ENCODE results near the gene BAIAP2L2. TPM values are rescaled to one million over a fixed set of nuclear protein-coding genes. Genes with fewer than 3 reads are reported as not detected.

BAIAP2L2 gene
- total RNA-seq, 2 donors from 2014 or later = 0.14 to 5.5 TPM

DNA sequence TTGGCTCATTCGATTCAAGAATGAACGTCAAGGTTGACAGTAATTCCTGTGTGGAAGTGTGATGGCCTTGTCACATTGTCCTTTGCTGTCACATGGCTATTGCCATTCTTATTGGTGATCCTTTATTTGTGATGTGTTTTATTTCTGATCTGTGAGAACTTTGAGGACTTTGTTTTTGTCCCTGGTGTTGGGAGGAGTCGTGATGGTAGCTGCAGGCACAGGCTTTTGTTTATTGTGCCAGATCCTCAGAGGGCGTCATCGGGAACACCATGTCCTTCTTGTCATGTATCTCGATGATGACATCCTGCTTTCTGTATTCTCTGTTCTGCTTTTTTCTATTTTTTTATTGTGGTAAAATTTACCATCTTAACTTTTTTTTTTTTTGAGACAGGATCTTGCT is 47.7 kb downstream of the BAIAP2L2 start:
- intact Hi-C loops (cut with DNase I) = no loop called here
- DNase-seq (ENCODE audit: low spot score) = peak; percentile 83
- no peaks in the 10 kb centered on the region for H3K9me3 ChIP-seq
- TF ChIP-seq POLR2A (IDR thresholded peaks at IDR 0.05) (no peak), POLR2AphosphoS5 (IDR thresholded peaks at IDR 0.05) (peak; percentile 95)
- TF ChIP-seq, protein P1, sequence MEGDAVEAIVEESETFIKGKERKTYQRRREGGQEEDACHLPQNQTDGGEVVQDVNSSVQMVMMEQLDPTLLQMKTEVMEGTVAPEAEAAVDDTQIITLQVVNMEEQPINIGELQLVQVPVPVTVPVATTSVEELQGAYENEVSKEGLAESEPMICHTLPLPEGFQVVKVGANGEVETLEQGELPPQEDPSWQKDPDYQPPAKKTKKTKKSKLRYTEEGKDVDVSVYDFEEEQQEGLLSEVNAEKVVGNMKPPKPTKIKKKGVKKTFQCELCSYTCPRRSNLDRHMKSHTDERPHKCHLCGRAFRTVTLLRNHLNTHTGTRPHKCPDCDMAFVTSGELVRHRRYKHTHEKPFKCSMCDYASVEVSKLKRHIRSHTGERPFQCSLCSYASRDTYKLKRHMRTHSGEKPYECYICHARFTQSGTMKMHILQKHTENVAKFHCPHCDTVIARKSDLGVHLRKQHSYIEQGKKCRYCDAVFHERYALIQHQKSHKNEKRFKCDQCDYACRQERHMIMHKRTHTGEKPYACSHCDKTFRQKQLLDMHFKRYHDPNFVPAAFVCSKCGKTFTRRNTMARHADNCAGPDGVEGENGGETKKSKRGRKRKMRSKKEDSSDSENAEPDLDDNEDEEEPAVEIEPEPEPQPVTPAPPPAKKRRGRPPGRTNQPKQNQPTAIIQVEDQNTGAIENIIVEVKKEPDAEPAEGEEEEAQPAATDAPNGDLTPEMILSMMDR (IDR thresholded peaks at IDR 0.05) = peak in 1 of 4 experiments; percentile 13
- 34% methylated on average over 6 of the region's 6 CpGs for WGBS
- H3K27me3 ChIP-seq (replicated peaks; ENCODE audit: insufficient read depth) = no peaks in the 10 kb centered on the region
- H3K27ac ChIP-seq = peak overlapping the region; percentile 91 to 95
- H3K4me1 ChIP-seq (replicated peaks) = peaks cover 3% of the 10 kb centered on the region
- peaks cover 11 to 17% of the 10 kb centered on the region in 2 donors for H3K36me3 ChIP-seq
- no peak overlapping the region for H3K4me3 ChIP-seq

DNA sequence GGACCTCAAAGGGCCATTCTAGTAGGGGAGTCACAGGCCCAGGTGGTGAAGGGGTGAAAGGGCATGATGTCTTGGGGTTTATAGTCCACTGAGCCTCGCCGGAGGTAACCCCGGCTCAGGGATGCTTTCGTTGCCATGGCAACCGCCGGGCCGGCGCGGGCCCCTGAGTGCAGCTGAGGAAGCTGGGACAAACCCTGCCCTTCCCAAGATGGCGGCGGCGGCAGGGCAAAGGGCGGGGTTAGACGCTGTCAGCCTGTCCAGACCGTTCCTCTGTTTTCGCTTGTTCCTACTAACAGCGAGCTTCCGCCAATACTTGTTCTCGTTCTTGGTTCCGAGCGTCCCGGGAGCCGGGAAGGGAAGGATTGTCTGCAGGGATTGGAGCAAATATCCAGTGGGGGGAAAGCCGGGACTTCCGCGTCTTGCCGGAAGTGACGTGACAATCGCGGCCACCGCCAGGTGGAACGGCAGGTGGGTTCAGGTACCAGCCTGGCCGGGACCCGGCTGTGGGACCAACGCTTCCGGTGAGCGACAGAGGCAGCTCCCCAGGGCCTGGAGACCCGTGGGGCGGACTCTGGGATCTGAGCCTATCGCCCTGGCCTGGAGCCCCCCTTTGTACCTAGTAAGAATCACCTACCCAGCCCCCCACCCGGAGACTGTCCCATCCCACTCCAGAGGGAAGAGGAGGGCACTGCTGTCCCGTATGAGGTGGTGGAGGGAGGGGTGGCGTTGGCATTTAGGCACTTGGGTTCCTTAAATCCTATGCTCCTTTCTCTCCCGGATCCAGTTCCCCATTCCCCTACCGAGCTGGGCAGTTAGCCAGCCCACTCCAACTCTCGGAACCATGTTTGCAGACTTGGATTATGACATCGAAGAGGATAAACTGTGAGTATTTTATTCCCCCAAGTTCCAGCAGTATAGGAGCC is 53.3 kb downstream of the BAIAP2L2 start, which contains the start of gene PICK1:
Gene PICK1, plus strand, starts transcription at position 436 of the 923 bp plus-strand sequence. Its CDS starts 406 bp downstream, at position 842.
- peak within 1 kb of the TSS; percentile 91 to 95 for H3K27ac ChIP-seq
- no peaks in the 10 kb centered on the region for H3K4me1 ChIP-seq (replicated peaks)
- WGBS = 2% methylated on average over 45 of the region's 47 CpGs
- intact Hi-C loops (cut with DNase I) = no loop called here
- H3K9me3 ChIP-seq = no peaks in the 10 kb centered on the region
- DNase-seq (ENCODE audit: low spot score) = peak; percentile 96
- peak; percentile 98 for TF ChIP-seq POLR2AphosphoS5 (IDR thresholded peaks at IDR 0.05)
- peak; percentile 29 for TF ChIP-seq POLR2A (IDR thresholded peaks at IDR 0.05)
- TF ChIP-seq, protein P1 (IDR thresholded peaks at IDR 0.05) = peak in 2 of 4 experiments; percentile 46 to 69
- peak within 1 kb of the TSS; percentile 48 to 59 for H3K4me3 ChIP-seq
- H3K36me3 ChIP-seq = no peaks in the 10 kb centered on the region
- no peaks in the 10 kb centered on the region for H3K27me3 ChIP-seq (replicated peaks; ENCODE audit: insufficient read depth)

DNA sequence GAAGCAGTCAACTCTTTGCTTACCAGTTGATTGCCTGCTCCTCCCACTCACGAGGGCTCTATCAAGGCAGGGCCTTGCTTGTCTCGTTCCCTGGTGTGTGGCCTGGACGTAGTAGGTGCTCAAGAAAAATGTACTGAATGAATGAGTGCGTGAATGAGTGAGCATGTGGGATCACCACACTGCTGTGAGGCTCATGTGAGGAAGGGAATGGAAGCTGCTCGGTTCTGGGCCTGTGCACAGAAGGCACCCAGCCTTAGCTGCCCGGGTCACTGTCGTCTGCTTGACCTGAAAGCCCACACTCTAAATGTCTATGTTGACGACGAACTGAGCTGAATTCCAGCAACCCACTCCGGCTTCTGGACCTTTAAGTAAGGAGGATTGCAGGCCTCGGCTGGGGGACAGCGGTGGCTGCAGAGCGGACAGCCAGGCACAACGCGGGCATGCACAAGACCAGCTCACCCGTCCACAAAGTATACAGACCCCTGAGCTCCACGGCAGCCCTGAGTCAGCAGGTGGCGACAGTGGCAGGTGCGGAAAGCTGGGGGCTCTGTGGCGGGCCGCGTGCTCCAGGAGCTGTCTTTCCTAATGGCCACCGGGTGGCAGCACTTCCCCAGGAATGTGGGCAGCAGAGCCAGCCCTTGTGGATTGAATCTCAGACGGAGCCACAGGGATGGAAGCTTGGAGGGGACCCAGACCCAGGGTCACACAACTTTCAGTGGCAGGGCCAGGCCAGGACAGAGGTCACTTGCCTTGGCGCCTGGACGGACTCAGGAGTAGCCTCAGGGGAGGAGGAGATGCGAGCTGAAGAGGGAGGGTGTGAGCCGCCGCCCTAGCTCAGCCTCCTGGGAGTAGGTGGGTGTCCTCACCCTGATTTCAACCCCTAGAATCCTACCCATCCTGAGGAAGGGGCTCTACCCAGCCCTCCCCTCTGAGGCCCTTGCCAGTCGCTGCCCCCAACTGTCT is 58.3 kb downstream of the BAIAP2L2 start:
- TF ChIP-seq, protein P1 (IDR thresholded peaks at IDR 0.05) = peak; percentile 76 to 96 (median 88)
- TF ChIP-seq POLR2AphosphoS5 (IDR thresholded peaks at IDR 0.05) (peak; percentile 66), POLR2A (IDR thresholded peaks at IDR 0.05) (no peak)
- no peak overlapping the region for H3K27ac ChIP-seq
- H3K27me3 ChIP-seq (replicated peaks; ENCODE audit: insufficient read depth) = no peaks in the 10 kb centered on the region
- intact Hi-C loops (cut with DNase I) = loop anchor here (5.0 kb wide), 3 partner anchors 55 to 520 kb away; partner anchors contain the start of gene DMC1
- H3K4me1 ChIP-seq (replicated peaks) = no peaks in the 10 kb centered on the region
- 29% methylated on average over 30 of the region's 30 CpGs for WGBS
- no peaks in the 10 kb centered on the region for H3K36me3 ChIP-seq
- DNase-seq (ENCODE audit: low spot score) = peak; percentile 79
- H3K4me3 ChIP-seq = no peak overlapping the region
- no peaks in the 10 kb centered on the region for H3K9me3 ChIP-seq

DNA sequence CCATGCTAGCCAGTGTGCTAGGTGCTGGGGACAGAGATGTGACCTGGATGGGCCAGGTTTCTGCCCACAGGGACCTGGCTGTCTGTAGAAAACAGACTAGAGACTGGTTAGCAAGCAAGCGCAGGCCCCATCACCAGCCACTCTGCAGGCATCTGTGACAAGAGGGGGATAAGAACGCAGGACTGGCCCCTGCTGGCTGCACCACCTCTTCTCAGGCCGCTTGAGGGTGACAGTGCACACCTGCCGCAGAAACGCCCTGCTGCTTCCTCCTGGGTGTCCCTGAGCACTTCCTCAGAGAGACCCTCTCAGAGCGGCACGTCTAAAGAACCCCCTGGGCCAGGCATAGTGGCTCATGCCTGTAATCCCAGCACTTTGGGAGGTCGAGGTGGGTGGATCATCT is 59.2 kb downstream of the BAIAP2L2 start:
- TF ChIP-seq POLR2A (IDR thresholded peaks at IDR 0.05) (no peak), POLR2AphosphoS5 (IDR thresholded peaks at IDR 0.05) (no peak)
- TF ChIP-seq, protein P1 (IDR thresholded peaks at IDR 0.05) = no peak
- intact Hi-C loops (cut with DNase I) = loop anchor here (5.0 kb wide), 3 partner anchors 56 to 521 kb away; partner anchors contain the start of gene DMC1
- no peak overlapping the region for H3K27ac ChIP-seq
- H3K27me3 ChIP-seq (replicated peaks; ENCODE audit: insufficient read depth) = no peaks in the 10 kb centered on the region
- no peaks in the 10 kb centered on the region for H3K9me3 ChIP-seq
- no peak overlapping the region for H3K4me3 ChIP-seq
- DNase-seq (ENCODE audit: low spot score) = no peak
- whole genome bisulfite sequencing = 83% methylated on average over 8 of the region's 8 CpGs
- no peaks in the 10 kb centered on the region for H3K4me1 ChIP-seq (replicated peaks)
- no peaks in the 10 kb centered on the region for H3K36me3 ChIP-seq

All from prostate gland (tissue), 2 donors.